A549 (cell line): ENCODE measurements around the gene ACVR1. TPM values are rescaled to one million over a fixed set of nuclear protein-coding genes. Genes with fewer than 3 reads are reported as not detected.

Experiments
- ATAC-seq, 2 experiments: fragments of 200-7000 bp in 1 of 2; fragments of >200 bp in 1 of 2; cut with Nextera tagmentation in 1 of 2; cut with Tn5 transposase in 1 of 2; 3 replicates each; pipeline versions ENCODE4 v1.8.0 to v1.9.1; 2018 to 2020; ENCODE audit warnings: mild to moderate bottlenecking in 1 of 2, moderate library complexity in 1 of 2
- CTCF ChIA-PET: fragments of 300-600 bp; sonication (Branson Sonifier 250); formaldehyde crosslinking; extraction: SDS; loops from one replicate; lab custom pipeline; 2021; ENCODE audit warnings: antibody characterized with exemption, inconsistent platforms; lab: Yijun Ruan, JAX
- POLR2A ChIA-PET: fragments of 350-600 bp; formaldehyde crosslinking; extraction: SDS; loops from one replicate; lab custom pipeline; 2021; ENCODE audit warnings: antibody characterized with exemption, inconsistent platforms; lab: Yijun Ruan, JAX
- DNase-seq, 2 experiments: peaks; one replicate each; pipeline versions ENCODE4 v3.0.0 to v3.0.0-alpha.2; 2011 to 2016; ENCODE audit warnings: low read depth in 1 of 2, low spot score in 1 of 2
- FAIRE-seq: peaks from 2 replicates; lab custom pipeline; 2011; peaks lifted over from hg19 to GRCh38; lab: Jason Lieb, UNC
- H3K27ac ChIP-seq, 2 experiments: fragments of >200 bp; sonication (Bioruptor Twin); formaldehyde crosslinking; 3 replicates each; pipeline ENCODE4 v1.5.1; 2016 to 2017
- H3K4me1 ChIP-seq: fragments of >200 bp; sonication (Bioruptor Twin); formaldehyde crosslinking; 3 replicates; pipeline ENCODE4 v1.6.1; 2016
- H3K4me2 ChIP-seq: fragments of >200 bp; sonication (Bioruptor Twin); formaldehyde crosslinking; 3 replicates; pipeline ENCODE4 v1.6.1; 2016
- H3K4me3 ChIP-seq: fragments of >200 bp; sonication (Bioruptor Twin); formaldehyde crosslinking; 3 replicates; pipeline ENCODE4 v1.5.1; 2016
- H3K9me3 ChIP-seq: fragments of >200 bp; sonication (Bioruptor Twin); formaldehyde crosslinking; 3 replicates; pipeline ENCODE4 v1.6.1; 2016
- BCL3 ChIP-seq: fragments of >200 bp; sonication (Bioruptor Twin); formaldehyde crosslinking; IDR thresholded peaks from 3 replicates; pipeline ENCODE4 v1.6.1; 2016
- BHLHE40 ChIP-seq: IDR thresholded peaks from 2 replicates; pipeline ENCODE4 v1.6.1; 2012; ENCODE audit warnings: low read depth, low read length, inconsistent platforms
- CEBPB ChIP-seq, 2 experiments: fragments of >200 bp in 1 of 2; sonication (Bioruptor Twin) in 1 of 2; formaldehyde crosslinking in 1 of 2; IDR thresholded peaks; 2 replicates each; pipeline ENCODE4 v1.6.1; 2012 to 2016
- CHD2 ChIP-seq: fragments of 150-350 bp; IDR thresholded peaks from 2 replicates; pipeline ENCODE4 v1.6.1; 2014; ENCODE audit warnings: low read length; ENCODE audit not compliant: partially characterized antibody
- EP300 ChIP-seq, 2 experiments: fragments of >200 bp; sonication (Bioruptor Twin); formaldehyde crosslinking; IDR thresholded peaks; 2 replicates in 1 of 2; 3 replicates in 1 of 2; pipeline ENCODE4 v1.6.1; 2016 to 2017
- ESRRA ChIP-seq: fragments of 150-350 bp; IDR thresholded peaks from 2 replicates; pipeline ENCODE4 v1.6.1; 2014; ENCODE audit warnings: mild to moderate bottlenecking, low read length, borderline replicate concordance
- FOXS1 ChIP-seq: fragments of 250-450 bp; sonication (Bioruptor Pico); IDR thresholded peaks from 2 replicates; pipeline ENCODE4 v1.5.0; 2020; ENCODE audit warnings: mild to moderate bottlenecking, moderate library complexity
- HEYL ChIP-seq: fragments of 250-450 bp; sonication (Bioruptor Pico); IDR thresholded peaks from 2 replicates; pipeline ENCODE4 v1.8.0; 2021; ENCODE audit warnings: mild to moderate bottlenecking, moderate library complexity
- HOXB13 ChIP-seq: fragments of 250-450 bp; sonication (Bioruptor Pico); IDR thresholded peaks from 2 replicates; pipeline ENCODE4 v1.5.0; 2020; ENCODE audit warnings: low read depth, mild to moderate bottlenecking, moderate library complexity
- HOXB5 ChIP-seq: fragments of 250-450 bp; sonication (Bioruptor Pico); IDR thresholded peaks from 2 replicates; pipeline ENCODE4 v1.5.0; 2020; ENCODE audit warnings: mild to moderate bottlenecking, moderate library complexity
- JUN ChIP-seq, 2 experiments: fragments of >200 bp; sonication (Bioruptor Twin); formaldehyde crosslinking; IDR thresholded peaks; 2 replicates in 1 of 2; 3 replicates in 1 of 2; pipeline ENCODE4 v1.6.1; 2016 to 2017
- MAFK ChIP-seq: fragments of 450-650 bp; IDR thresholded peaks from 2 replicates; pipeline ENCODE4 v1.6.1; 2014; ENCODE audit not compliant: partially characterized antibody
- MYC ChIP-seq: IDR thresholded peaks from 2 replicates; pipeline ENCODE4 v1.6.1; 2012; ENCODE audit warnings: mild to moderate bottlenecking, inconsistent platforms, low read length, improper control_type of control experiment, borderline replicate concordance
- NPAS2 ChIP-seq: fragments of 250-450 bp; sonication (Bioruptor Pico); IDR thresholded peaks from 2 replicates; pipeline ENCODE4 v1.8.0; 2022; ENCODE audit warnings: mild to moderate bottlenecking, moderate library complexity, borderline replicate concordance
- POLR2A ChIP-seq: IDR thresholded peaks from 2 replicates; pipeline ENCODE4 v1.6.1; 2012; ENCODE audit warnings: mild to moderate bottlenecking, low read length
- POLR2AphosphoS2 ChIP-seq: conservative IDR thresholded peaks from 2 replicates; pipeline ENCODE4 v1.6.1; 2012; ENCODE audit warnings: low read length, improper control_type of control experiment, inconsistent platforms
- SMC3 ChIP-seq: fragments of >200 bp; sonication (Bioruptor Twin); formaldehyde crosslinking; IDR thresholded peaks from 3 replicates; pipeline ENCODE4 v1.6.1; 2018; ENCODE audit warnings: inconsistent platforms
- SREBF2 ChIP-seq: fragments of 450-650 bp; IDR thresholded peaks from 2 replicates; pipeline ENCODE4 v1.6.1; 2014; ENCODE audit warnings: mild to moderate bottlenecking, moderate library complexity
- TP53 ChIP-seq: fragments of 250-450 bp; sonication (Bioruptor Pico); IDR thresholded peaks from 2 replicates; pipeline ENCODE4 v1.5.0; 2021; ENCODE audit warnings: mild to moderate bottlenecking, moderate library complexity
- USF2 ChIP-seq: fragments of 450-650 bp; IDR thresholded peaks from 2 replicates; pipeline ENCODE4 v1.6.1; 2014; ENCODE audit warnings: antibody characterized with exemption
- ZFP36 ChIP-seq: fragments of 450-650 bp; IDR thresholded peaks from 2 replicates; pipeline ENCODE4 v1.6.1; 2014; ENCODE audit warnings: borderline replicate concordance; ENCODE audit not compliant: partially characterized antibody
- ZNF302 ChIP-seq: fragments of 250-450 bp; sonication (Bioruptor Pico); IDR thresholded peaks from 2 replicates; pipeline ENCODE4 v1.9.0; 2021; ENCODE audit warnings: inconsistent platforms, mild to moderate bottlenecking, moderate library complexity
- WGBS: methylation state at CpG from one replicate; pipeline ENCODE4 v1.1.6; 2017; ENCODE audit errors: missing lambda C conversion rate; 5-methylcytosine and 5-hydroxymethylcytosine counted together
- polyA plus RNA-seq, 4 experiments: library from polyadenylated mRNA; depleted of rRNA in 3 of 4; stranded (reverse); fragments of >200 nt; fragmentation: RNase III in 1 of 4; extraction: RNeasy Plus Mini Kit Qiagen cat#74134 plus additional on column Dnase treatment in 1 of 4; gene quantifications; 2 replicates in 3 of 4; 3 replicates in 1 of 4; pipeline ENCODE4 v1.2.3, GENCODE V29; 2011 to 2017
- TF ChIP-seq, protein P1 (sequence below): fragments of 200-600 bp; sonication (generic); IDR thresholded peaks from 2 replicates; pipeline ENCODE4 v1.6.1; 2016; ENCODE audit warnings: antibody characterized with exemption, mild to moderate bottlenecking, moderate library complexity
- TF ChIP-seq, protein P2 (sequence below): fragments of >200 bp; sonication (Bioruptor Twin); formaldehyde crosslinking; IDR thresholded peaks from 3 replicates; pipeline ENCODE4 v1.5.1; 2016
- TF ChIP-seq, protein P3 (sequence below): IDR thresholded peaks from 2 replicates; pipeline ENCODE4 v1.6.1; 2012

The ACVR1 gene
- polyA plus RNA-seq, 2 of the 4 experiments (the other 2 are of a cell fraction) = 14.6 to 21.6 TPM

DNA sequence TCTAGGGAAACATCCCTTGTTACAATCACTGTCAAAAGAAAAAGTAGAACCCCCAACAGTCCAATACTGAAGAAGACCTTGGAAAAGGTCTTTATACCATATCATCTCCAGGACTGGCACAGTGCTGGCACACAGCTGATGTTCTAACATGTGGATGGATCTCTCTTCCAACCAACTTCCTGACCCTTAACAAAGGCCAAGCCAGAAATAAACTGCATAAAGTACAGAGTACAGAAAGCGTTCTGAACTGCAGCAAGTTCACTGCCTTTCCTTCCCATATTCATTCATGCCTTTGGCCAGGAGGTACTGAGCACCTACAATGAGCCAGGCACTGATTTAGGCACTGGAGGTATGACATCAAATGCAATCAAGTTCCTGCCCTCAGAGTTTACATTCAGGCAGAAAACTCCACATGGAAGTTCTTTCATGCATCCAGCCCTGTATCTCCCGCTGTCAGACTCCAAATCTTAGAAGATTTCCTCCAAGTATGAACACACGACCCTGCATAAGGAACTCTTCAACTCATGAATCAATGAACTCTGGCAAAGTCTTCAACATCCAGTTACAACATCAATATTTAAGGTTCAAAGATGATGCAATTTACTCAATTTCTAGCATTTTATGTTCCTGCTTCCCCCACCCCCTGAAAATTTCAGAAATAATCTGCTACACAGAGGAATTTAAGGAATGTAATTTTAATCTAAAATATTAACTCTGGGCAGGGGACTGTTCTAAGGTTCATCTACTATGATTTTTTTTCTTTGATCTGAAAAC is 33.8 kb downstream of the ACVR1 start:
- POLR2A ChIA-PET = no interaction called here
- H3K4me1 ChIP-seq = peaks cover 43% of the 10 kb centered on the region
- no peak overlapping the region for H3K4me3 ChIP-seq
- H3K9me3 ChIP-seq = no peaks in the 10 kb centered on the region
- WGBS = 88% methylated on average over 3 of the region's 3 CpGs
- peak overlapping the region; percentile 17; the same call in 2 of the 3 replicates for H3K4me2 ChIP-seq
- ATAC-seq (no peak), FAIRE-seq (no peak), DNase-seq (no peak)
- H3K27ac ChIP-seq = no peak overlapping the region
- TF ChIP-seq POLR2AphosphoS2 (no peak), HOXB13 (no peak), NPAS2 (CRISPR knock-in tag) (no peak), JUN (IDR thresholded peaks at IDR 0.05) (no peak), POLR2A (no peak), ZNF302 (CRISPR knock-in tag) (no peak), BHLHE40 (no peak), BCL3 (no peak), TP53 (CRISPR knock-in tag) (no peak), USF2 (no peak), EP300 (IDR thresholded peaks at IDR 0.05) (no peak), FOXS1 (CRISPR knock-in tag) (no peak), MYC (no peak), SREBF2 (no peak), HOXB5 (no peak), CHD2 (no peak), SMC3 (no peak), HEYL (no peak), ZFP36 (no peak)
- TF ChIP-seq, protein P1, sequence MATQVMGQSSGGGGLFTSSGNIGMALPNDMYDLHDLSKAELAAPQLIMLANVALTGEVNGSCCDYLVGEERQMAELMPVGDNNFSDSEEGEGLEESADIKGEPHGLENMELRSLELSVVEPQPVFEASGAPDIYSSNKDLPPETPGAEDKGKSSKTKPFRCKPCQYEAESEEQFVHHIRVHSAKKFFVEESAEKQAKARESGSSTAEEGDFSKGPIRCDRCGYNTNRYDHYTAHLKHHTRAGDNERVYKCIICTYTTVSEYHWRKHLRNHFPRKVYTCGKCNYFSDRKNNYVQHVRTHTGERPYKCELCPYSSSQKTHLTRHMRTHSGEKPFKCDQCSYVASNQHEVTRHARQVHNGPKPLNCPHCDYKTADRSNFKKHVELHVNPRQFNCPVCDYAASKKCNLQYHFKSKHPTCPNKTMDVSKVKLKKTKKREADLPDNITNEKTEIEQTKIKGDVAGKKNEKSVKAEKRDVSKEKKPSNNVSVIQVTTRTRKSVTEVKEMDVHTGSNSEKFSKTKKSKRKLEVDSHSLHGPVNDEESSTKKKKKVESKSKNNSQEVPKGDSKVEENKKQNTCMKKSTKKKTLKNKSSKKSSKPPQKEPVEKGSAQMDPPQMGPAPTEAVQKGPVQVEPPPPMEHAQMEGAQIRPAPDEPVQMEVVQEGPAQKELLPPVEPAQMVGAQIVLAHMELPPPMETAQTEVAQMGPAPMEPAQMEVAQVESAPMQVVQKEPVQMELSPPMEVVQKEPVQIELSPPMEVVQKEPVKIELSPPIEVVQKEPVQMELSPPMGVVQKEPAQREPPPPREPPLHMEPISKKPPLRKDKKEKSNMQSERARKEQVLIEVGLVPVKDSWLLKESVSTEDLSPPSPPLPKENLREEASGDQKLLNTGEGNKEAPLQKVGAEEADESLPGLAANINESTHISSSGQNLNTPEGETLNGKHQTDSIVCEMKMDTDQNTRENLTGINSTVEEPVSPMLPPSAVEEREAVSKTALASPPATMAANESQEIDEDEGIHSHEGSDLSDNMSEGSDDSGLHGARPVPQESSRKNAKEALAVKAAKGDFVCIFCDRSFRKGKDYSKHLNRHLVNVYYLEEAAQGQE = no peak
- CTCF ChIA-PET = no interaction called here

DNA sequence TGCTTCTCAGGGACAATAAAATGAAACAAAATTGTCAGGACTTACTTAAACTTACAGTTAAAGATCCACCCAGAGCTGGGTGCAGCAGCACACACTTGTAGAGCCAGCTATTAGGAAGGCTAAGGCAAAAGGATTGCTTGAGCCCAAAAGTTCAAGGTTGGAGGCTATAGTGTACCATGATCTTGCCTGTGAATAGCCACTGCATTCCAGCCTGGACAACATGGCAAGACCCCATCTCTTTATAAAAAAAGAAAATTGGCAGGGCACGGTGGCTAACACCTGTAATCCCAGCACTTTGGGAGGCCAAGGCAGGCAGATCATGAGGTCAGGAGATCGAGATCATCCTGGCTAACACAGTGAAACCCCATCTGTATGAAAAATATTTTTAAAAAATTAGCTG is 34.6 kb downstream of the ACVR1 start:
- CTCF ChIA-PET = no interaction called here
- FAIRE-seq = no peak
- Histone ChIP-seq H3K4me3 (no peak overlapping the region), H3K9me3 (no peaks in the 10 kb centered on the region), H3K4me2 (no peak overlapping the region), H3K4me1 (peaks cover 49% of the 10 kb centered on the region), H3K27ac (no peak overlapping the region)
- DNase-seq = no peak
- POLR2A ChIA-PET = no interaction called here
- no peak for ATAC-seq
- WGBS = 80% methylated on average over 2 of the region's 2 CpGs
- no peak for TF ChIP-seq EP300 (IDR thresholded peaks at IDR 0.05)
- TF ChIP-seq MYC = no peak
- TF ChIP-seq, protein P1 = no peak
- TF ChIP-seq ESRRA = no peak
- TF ChIP-seq CEBPB (IDR thresholded peaks at IDR 0.05) = no peak
- TF ChIP-seq MAFK = no peak
- TF ChIP-seq, protein P2, sequence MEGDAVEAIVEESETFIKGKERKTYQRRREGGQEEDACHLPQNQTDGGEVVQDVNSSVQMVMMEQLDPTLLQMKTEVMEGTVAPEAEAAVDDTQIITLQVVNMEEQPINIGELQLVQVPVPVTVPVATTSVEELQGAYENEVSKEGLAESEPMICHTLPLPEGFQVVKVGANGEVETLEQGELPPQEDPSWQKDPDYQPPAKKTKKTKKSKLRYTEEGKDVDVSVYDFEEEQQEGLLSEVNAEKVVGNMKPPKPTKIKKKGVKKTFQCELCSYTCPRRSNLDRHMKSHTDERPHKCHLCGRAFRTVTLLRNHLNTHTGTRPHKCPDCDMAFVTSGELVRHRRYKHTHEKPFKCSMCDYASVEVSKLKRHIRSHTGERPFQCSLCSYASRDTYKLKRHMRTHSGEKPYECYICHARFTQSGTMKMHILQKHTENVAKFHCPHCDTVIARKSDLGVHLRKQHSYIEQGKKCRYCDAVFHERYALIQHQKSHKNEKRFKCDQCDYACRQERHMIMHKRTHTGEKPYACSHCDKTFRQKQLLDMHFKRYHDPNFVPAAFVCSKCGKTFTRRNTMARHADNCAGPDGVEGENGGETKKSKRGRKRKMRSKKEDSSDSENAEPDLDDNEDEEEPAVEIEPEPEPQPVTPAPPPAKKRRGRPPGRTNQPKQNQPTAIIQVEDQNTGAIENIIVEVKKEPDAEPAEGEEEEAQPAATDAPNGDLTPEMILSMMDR = no peak
- TF ChIP-seq, protein P3, sequence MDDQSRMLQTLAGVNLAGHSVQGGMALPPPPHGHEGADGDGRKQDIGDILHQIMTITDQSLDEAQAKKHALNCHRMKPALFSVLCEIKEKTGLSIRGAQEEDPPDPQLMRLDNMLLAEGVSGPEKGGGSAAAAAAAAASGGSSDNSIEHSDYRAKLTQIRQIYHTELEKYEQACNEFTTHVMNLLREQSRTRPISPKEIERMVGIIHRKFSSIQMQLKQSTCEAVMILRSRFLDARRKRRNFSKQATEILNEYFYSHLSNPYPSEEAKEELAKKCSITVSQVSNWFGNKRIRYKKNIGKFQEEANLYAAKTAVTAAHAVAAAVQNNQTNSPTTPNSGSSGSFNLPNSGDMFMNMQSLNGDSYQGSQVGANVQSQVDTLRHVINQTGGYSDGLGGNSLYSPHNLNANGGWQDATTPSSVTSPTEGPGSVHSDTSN = no peak
- no peak for TF ChIP-seq BHLHE40
